GM18870 (cell line): Measurements from ENCODE around the gene OR8S1.
A peak's percentile ranks its signal among the peaks of the same experiment; 100 is the strongest.
"Not testable (repeated sequence)": the region's sequence is repeated elsewhere in the genome, so short reads cannot be mapped to it uniquely, and the experiment has no call there.

Source experiments
- ATAC-seq: cut with Tn5 transposase; IDR thresholded peaks from one replicate; pipeline ENCODE4 v1.9.1; 2021; ENCODE audit warnings: moderate library complexity; ENCODE audit not compliant: unreplicated experiment

OR8S1 gene

GRCh38 chr12:48525332-48525731, at the start of gene OR8S1:
Gene OR8S1 (plus strand): TSS chr12:48525632. CDS start chr12:48525632, 0 bp downstream.
- ATAC-seq: no peak

GRCh38 chr12:48482198-48482597, 43.2 kb upstream of the OR8S1 start, which contains the start of gene C12orf54:
Gene C12orf54 (plus strand): TSS chr12:48482498. CDS start chr12:48483297, 799 bp downstream.
- no peak for ATAC-seq

- no peak for ATAC-seq
These were observed 42.5 kb upstream of the OR8S1 start for GRCh38 chr12:48482930-48483329.

- no peak for ATAC-seq
These were observed 39.2 kb upstream of the OR8S1 start for GRCh38 chr12:48486261-48486660.

- no peak for ATAC-seq
These were observed 38.8 kb upstream of the OR8S1 start for GRCh38 chr12:48486679-48487078.

- peak; percentile 97 for ATAC-seq
These were observed 36.4 kb upstream of the OR8S1 start for GRCh38 chr12:48489012-48489411.

GRCh38 chr12:48489456-48489855, 36.0 kb upstream of the OR8S1 start:
- ATAC-seq: not testable (repeated sequence)

- ATAC-seq: not testable (repeated sequence)
These were observed 25.2 kb upstream of the OR8S1 start for GRCh38 chr12:48500281-48500680.

- not testable (repeated sequence) for ATAC-seq
These were observed 18.6 kb upstream of the OR8S1 start for GRCh38 chr12:48506836-48507235.

- ATAC-seq: no peak
These were observed 16.4 kb upstream of the OR8S1 start for GRCh38 chr12:48508987-48509386.

- ATAC-seq: no peak
These were observed 15.3 kb upstream of the OR8S1 start for GRCh38 chr12:48510111-48510510.

GRCh38 chr12:48512855-48513254, 12.6 kb upstream of the OR8S1 start:
- peak; percentile 90 for ATAC-seq

- ATAC-seq: no peak
These were observed 10.7 kb upstream of the OR8S1 start for GRCh38 chr12:48514728-48515127.

GRCh38 chr12:48520381-48520780, 5.1 kb upstream of the OR8S1 start:
- not testable (repeated sequence) for ATAC-seq

- no peak for ATAC-seq
These were observed 2.6 kb downstream of the OR8S1 start for GRCh38 chr12:48527891-48528670.

- no peak for ATAC-seq
These were observed 7.2 kb downstream of the OR8S1 start for GRCh38 chr12:48532601-48533000.

GRCh38 chr12:48536602-48537001, 11.2 kb downstream of the OR8S1 start:
- ATAC-seq: no peak

GRCh38 chr12:48542300-48542928, 17.0 kb downstream of the OR8S1 start:
- no peak for ATAC-seq

- no peak for ATAC-seq
These were observed 20.5 kb downstream of the OR8S1 start for GRCh38 chr12:48545833-48546469.

- ATAC-seq: not testable (repeated sequence)
These were observed 21.6 kb downstream of the OR8S1 start for GRCh38 chr12:48547012-48547411.

GRCh38 chr12:48551636-48552035, 26.2 kb downstream of the OR8S1 start:
- ATAC-seq: not testable (repeated sequence)
